NCI-H345 (cell line): ENCODE measurements around the gene TMEM44.
"Not testable (repeated sequence)": the region's sequence is repeated elsewhere in the genome, so short reads cannot be mapped to it uniquely, and the experiment has no call there.

Experiments used
- DNase-seq: peaks from one replicate; lab custom pipeline; 2025; lab: John Stamatoyannopoulos, UW

The TMEM44 gene

DNA sequence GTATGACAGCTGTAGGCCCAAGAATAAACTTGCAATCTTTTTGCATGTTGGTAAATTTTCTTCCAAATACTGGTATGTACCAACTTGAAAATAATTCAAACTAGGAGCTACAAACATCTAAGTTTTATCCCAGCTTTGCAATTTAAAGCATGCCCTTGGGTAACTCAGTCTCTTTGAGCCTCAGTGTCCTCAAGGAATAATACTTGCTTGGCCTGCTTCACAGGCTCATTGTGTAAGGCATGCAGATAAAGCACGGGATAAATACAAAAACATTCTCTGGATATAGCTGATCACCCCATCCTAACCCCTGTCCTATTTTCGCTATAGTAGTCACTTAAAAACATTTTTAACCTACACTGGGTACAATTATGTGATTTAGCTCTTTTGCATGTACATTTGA is 9.6 kb upstream of the TMEM44 start:
- DNase-seq, result no peak

DNA sequence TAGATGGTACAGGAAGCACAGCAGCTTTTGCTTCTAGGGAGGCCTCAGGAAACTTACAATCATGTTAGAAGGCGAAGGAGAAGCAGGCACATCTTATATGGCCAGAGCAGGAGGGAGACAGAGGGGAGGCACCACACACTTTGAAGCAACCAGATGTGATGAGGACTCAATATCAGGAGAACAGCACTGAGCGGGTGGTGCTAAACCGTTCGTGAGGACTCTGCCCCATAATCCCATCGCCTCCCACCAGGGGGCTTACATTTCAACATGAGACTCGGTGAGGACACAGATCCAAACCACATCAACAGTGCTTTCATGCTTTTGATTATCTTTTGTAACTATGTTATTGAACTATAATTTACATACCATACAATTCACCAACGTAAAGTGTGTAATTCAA is 7.6 kb upstream of the TMEM44 start:
- DNase-seq, result no peak

- DNase-seq, result no peak
Observed at GRCh38 chr3:194638991-194639605, 5.9 kb upstream of the TMEM44 start.

- no peak for DNase-seq
Observed at GRCh38 chr3:194637541-194638400, 4.6 kb upstream of the TMEM44 start.

DNA sequence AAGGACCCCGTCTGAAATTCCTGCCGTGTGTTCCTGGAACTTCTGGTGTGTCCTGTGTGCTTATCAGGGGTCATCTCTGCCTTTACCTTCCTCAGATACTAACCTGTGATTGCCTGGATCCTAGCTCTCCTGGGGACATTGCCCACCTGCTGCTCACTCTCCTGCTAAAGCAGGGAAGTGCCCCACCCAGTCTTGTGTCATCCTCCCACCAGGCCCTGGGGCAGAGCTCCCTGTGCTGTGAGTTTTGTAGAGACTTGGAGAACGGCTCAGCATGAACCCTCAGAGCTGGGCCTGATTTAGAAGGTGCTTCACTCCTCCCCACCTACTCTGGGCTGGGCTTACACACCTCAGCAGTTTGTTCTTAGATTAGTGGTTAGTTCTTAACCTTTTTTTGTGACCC is 3.8 kb upstream of the TMEM44 start:
- no peak for DNase-seq

DNA sequence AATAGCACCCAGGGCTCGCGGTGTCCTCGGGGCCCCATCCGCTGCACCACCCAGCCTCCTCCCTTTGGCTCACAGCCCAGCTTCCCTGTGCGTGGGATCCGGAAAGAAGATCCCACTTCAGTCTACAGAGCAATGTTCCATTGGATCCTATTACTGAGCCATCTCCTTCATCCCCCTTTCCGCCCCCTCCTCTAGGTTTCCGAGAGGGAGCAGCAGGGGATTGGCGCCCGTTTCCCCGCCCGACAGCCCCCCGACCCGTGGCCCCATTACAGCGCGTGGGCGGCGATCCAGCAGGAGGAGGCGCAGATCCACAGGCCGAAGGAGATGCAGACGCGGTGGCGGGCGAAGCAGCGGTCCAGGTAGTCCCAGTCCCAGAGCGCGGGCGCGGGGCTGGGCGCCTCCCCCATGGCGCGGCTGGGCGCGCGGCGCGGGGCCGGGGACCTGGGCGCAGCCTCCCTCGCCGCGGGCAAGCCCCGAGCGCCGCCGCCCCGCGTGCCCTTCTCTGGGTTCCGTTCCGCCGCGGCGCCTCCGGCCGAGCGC is 340 bp downstream of the TMEM44 start:
- peak; percentile 58 for DNase-seq

DNA sequence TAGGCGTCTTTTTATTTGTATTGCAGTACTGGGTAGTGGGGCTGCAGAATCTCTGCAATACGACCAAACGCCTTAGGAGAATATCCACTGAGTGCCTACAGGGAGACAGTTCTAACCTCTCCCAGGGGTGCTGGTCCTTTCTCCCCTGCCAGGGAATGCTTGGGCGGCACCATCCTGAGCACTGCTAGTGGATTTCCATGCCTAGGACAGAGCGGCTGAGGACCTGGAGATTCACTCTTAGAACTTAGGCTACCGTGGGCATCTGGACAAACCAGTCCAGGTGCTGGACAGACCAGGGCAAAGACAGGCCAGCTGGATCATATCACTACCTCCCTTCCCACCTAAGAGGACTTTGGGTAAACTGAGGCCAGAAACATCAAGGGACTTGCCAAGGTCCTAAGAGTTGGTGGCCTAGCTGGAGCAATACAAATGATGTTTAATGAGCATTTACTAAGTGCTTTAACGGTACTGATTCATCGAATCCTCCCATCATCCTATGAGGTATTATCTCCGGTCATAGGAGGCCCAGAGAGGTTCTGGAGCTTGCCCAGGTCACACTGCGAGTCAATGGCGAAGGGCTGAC is 902 bp downstream of the TMEM44 start:
- no peak for DNase-seq

GRCh38 chr3:194631696-194632095 is 1.5 kb downstream of the TMEM44 start:
- DNase-seq, result no peak

GRCh38 chr3:194630681-194631080 is 2.5 kb downstream of the TMEM44 start:
- not testable (repeated sequence) for DNase-seq

DNA sequence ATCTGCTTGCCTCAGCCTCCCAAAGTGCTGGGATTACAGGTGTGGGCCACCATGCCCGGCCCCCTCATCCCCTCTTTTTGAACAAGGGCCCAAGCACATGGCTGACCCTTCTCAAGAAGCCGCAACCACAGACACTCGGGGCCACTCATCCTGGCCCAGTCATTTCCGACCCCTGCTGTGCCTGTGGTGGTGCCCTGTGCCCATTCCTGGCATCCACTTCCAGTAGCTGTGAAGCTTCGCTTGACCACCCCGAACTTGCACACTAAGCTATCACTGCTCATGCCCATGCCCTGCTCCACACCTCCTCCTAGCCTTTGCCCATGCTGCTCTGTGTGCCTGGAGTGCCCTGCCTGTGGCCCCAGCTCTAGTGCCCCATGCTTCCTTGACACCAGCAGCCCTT is 8.3 kb downstream of the TMEM44 start:
- no peak for DNase-seq

DNA sequence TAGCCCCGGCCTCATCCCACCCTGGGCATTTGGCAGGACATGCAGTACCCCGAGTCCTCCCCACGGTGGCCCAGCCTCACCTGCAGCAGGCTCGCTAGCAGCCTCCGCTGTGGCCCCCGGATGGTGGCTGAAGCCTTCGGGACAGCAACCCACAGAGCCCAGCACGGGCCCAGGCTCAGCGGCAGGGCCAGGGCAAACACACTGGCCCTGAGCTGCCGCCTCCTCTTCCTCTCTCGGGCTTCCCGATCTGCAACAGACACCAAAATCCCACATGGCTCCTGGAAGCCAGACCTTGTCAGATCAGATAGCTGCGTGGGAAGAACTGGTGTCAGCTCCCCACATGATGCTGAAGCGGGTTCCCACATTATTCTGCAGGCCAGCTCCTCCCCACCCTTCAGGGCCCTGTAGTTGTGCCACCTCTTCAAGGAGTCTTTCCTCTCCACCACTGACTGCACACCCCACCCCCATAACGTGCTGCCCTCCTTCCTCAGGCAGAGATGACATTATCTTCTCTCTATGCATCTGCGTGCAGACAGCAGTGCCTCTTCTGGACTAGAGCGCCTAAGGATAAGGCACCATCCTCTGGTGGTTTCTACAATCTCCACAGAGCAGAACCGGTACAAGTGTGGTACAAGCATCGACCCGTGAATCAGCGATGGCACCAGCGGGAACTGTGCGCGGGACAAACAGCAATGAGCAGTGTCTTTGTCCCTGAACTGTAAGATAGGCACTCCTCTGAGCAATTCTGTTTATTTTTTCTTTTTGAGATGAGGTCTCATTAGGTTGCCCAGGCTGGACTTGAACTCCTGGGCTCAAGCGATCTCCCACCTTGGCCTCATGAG is 9.5 kb downstream of the TMEM44 start:
- no peak for DNase-seq

DNA sequence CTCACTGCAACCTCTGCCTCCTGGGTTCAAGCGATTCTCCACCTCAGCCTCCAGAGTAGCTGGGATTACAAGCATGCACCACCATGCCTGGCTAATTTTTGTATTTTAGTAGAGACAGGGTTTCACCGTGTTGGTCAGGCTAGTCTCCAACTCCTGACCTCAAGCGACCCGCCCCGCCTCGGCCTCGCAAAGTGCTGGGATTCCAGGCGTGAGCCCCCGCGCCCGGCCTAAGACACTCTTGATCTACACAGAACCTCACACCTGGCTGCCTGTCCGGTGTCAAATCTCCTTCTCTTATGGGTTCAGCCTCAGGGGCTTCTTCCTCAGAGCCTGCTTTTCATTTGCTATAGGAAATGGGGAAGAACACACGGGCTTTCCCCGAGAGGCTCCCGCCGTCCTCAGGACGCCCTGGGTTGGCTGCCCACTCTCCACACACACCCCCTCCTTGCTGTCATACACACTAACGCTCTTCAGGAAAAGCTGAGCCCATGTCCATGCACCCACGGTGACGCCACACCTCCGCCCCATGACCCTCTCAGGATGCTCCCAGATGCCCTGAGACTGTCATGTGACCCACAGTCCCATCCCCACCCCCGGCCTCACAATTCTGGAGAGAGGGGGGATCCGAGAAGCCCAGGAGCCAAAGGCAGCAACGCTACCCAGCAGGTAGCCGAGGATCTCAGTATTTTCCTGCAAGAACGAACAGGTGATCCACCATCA is 10.4 kb downstream of the TMEM44 start:
- no peak for DNase-seq

- no peak for DNase-seq
Observed at GRCh38 chr3:194621947-194622346, 11.3 kb downstream of the TMEM44 start.

GRCh38 chr3:194620196-194620595 is 13.0 kb downstream of the TMEM44 start:
- no peak for DNase-seq

DNA sequence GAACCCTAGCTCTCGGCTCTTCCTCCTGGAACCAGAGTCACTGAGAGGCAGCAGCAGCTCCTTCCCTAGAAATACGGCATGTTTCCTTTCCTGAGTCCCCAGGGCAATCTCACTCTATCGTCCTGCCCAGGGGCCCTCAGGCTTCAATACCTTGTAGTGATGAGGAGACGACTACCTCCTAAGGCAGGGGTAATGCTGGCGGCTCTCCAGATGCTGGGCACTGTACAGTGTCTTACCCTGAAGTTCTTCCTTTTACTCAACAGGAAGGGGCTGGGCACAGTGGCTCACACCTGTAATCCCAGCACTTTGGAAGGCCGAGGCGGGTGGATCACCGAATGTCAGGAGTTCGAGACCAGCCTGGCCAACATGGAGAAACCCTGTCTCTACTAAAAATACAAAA is 13.5 kb downstream of the TMEM44 start:
- DNase-seq, result no peak

DNA sequence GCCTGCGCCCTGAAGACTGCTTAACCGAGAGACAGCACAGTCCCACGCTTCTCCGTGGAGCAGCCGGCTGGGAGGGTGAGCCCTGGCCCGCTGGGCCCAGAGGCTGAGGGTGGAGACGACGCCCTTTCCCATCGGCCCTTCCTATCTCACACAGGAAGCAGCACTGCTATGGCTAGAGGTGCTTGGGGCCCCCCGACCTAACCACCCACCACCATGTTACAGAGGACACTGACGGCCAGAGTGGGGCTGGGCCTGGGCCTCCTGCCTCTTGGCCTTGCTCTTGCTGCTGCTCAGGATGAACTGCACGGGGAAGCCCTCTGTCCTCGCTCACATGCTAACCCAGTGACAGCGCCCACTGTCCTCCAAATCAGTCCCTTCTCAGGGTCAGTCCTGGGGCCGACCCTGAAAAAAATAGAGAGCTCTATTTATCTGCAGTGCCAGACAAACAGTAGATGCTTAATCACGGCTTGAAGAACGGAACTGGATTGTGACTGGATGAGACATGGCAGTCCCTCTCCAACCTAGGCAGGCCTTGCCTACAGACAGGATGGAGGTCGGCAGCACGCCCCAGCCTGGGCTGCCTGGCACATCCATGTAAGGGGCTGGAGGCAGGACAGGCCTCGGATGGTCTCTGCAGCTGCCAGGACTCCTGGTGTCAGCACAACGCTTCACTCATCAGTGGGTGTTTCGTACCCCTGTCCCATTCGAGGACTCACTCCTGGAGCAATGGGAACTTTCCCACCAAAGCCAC is 14.2 kb downstream of the TMEM44 start:
- no peak for DNase-seq

DNA sequence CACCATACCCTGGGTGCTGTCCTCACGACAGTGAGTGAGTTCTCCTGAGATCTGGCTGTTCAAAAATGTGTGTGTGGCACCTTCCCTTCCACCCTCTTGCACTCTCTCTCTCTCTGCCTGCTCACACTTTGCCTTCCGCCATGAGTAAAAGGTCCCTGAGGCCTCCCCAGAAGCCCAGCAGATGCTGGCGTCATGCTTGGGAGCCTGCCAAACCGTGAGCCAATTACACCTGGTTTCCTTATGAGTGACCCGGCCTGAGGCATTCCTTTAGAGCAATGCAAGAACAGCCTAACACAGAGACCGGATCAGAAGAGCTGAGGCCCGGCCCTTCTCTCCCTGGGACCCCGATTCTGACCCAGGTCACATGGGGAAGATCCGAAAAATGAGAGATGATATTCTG is 15.4 kb downstream of the TMEM44 start:
- no peak for DNase-seq

GRCh38 chr3:194617143-194617671 is 16.0 kb downstream of the TMEM44 start:
- no peak for DNase-seq

- DNase-seq, result no peak
Observed at GRCh38 chr3:194615226-194615625, 18.0 kb downstream of the TMEM44 start.

GRCh38 chr3:194612221-194612620 is 21.0 kb downstream of the TMEM44 start:
- no peak for DNase-seq
